Right lobe of liver (tissue), 6 donors: ENCODE data around the gene ARHGAP27. TPM values are rescaled to one million over a fixed set of nuclear protein-coding genes. Genes with fewer than 3 reads are reported as not detected.

Source experiments
- ATAC-seq, 4 donors: fragments of 200-7000 bp; cut with Tn5 transposase; one replicate each; pipeline ENCODE4 v1.9.1; 2020; ENCODE audit warnings: mild to moderate bottlenecking in 4 of 4, moderate library complexity in 4 of 4
- DNase-seq, 3 donors: peaks; one replicate each; pipeline ENCODE4 v3.0.0-alpha.2; 2020
- H3K27ac ChIP-seq, 3 donors: fragments of 200-600 bp; one replicate each; pipeline ENCODE4 v1.8.0; 2022
- H3K27me3 ChIP-seq, 2 donors: fragments of 200-600 bp; one replicate each; pipeline ENCODE4 v1.8.0; 2022
- H3K36me3 ChIP-seq, 4 donors: fragments of 200-600 bp; sonication (generic) in 1 of 4; one replicate each; pipeline versions ENCODE4 v1.5.1 to v1.8.0; 2017 to 2022; ENCODE audit warnings: control low read depth in 1 of 4
- H3K4me1 ChIP-seq, 4 donors: fragments of 200-600 bp; sonication (generic) in 1 of 4; one replicate each; pipeline versions ENCODE4 v1.5.1 to v1.8.0; 2017 to 2022; ENCODE audit warnings: control low read depth in 1 of 4
- H3K4me3 ChIP-seq, 3 donors: fragments of 200-600 bp; one replicate each; pipeline ENCODE4 v1.8.0; 2022
- H3K9me3 ChIP-seq, 4 donors: fragments of 200-600 bp; sonication (generic) in 1 of 4; one replicate each; pipeline versions ENCODE4 v1.5.1 to v1.8.0; 2017 to 2022; ENCODE audit warnings: control low read depth in 1 of 4
- CTCF ChIP-seq, 4 donors: fragments of 200-600 bp in 3 of 4; fragments of 450-650 bp in 1 of 4; IDR thresholded peaks; one replicate each; pipeline versions ENCODE4 v1.5.1 to v1.8.0; 2016 to 2022; ENCODE audit warnings: antibody characterized with exemption in 4 of 4, mild to moderate bottlenecking in 2 of 4
- POLR2A ChIP-seq: fragments of 450-650 bp; IDR thresholded peaks from one replicate; pipeline ENCODE4 v1.6.1; 2017; ENCODE audit warnings: antibody characterized with exemption, mild to moderate bottlenecking
- WGBS: methylation state at CpG from one replicate; pipeline ENCODE4 v1.1.6; 2018; ENCODE audit warnings: low coverage, low lambda C conversion rate; ENCODE audit not compliant: insufficient coverage; ENCODE audit errors: missing lambda C conversion rate; 5-methylcytosine and 5-hydroxymethylcytosine counted together
- intact Hi-C, 2 donors: fragments of 100-400 bp; cut with DNase I; formaldehyde crosslinking; loops; one replicate each; pipeline versions ENCODE4 v1.11.2 to v1.14.1; 2022
- total RNA-seq, 6 experiments: library from RNA; depleted of rRNA in 2 of 6; stranded (reverse); fragments of >200 nt in 2 of 6; fragmentation: NEBNext Ultra II Directional in 3 of 6; extraction: Animal tissue kit (Norgen Biotek cat#: 25700) in 3 of 6; gene quantifications; one replicate each; pipeline versions ENCODE4 v1.1.0 to v1.2.4, GENCODE V29; 2016 to 2023
- donor health status: DM: no; HTN: yes; CAD: no.
- donor health status: DM: no; HTN: no; CAD: no.
- donor health status: DM: no; HTN: no; CAD: no.
- donor health status: DM: no; HTN: yes; CAD: no.
- donor health status: DM: no; HTN: yes; CAD: no.

Gene ARHGAP27
- total RNA-seq, 6 experiments from 2014 or later, result 4.9 to 9.3 (median 6.8) TPM

- H3K36me3 ChIP-seq, result peaks cover 0 to 10% (median 0%) of the 10 kb centered on the region in 4 donors
- peaks cover 0 to 6% of the 10 kb centered on the region in 2 donors for H3K27me3 ChIP-seq
- intact Hi-C loops, result no loop called here
- ATAC-seq (no peak), DNase-seq (peak in 1 of 3 donors; percentile 41)
- no peaks in the 10 kb centered on the region for H3K9me3 ChIP-seq
- H3K4me3 ChIP-seq, result no peak overlapping the region
- 100% methylated on average over 4 of the region's 10 CpGs for WGBS
- peaks cover 0 to 11% (median 2%) of the 10 kb centered on the region in 4 donors for H3K4me1 ChIP-seq
- H3K27ac ChIP-seq, result no peak overlapping the region
- TF ChIP-seq POLR2A, result no peak
- no peak for TF ChIP-seq CTCF (IDR thresholded peaks at IDR 0.05)
These were observed 3.5 kb upstream of the ARHGAP27 start for GRCh38 chr17:45436161-45436560.

DNA sequence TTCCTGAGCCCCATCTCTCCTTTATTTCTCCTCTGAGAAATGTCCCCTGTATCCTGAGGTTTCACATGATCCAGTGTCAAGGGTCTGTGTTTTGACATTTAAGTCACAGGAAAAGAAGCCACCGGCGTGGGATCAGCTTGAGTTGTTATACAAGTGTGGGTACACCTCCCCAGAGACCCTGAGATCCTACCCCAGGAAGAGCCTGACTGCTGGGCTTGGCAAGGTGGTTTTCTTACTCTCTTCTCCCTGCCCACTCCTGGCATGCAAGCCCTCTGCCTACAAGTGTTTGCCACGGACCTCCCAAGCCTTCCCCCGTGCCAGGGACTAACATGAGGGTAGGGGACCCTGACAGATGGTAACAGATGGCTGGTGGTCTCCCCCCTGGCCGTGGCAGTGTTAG is 2.8 kb upstream of the ARHGAP27 start:
- no peak for ATAC-seq
- intact Hi-C loops, result no loop called here

DNA sequence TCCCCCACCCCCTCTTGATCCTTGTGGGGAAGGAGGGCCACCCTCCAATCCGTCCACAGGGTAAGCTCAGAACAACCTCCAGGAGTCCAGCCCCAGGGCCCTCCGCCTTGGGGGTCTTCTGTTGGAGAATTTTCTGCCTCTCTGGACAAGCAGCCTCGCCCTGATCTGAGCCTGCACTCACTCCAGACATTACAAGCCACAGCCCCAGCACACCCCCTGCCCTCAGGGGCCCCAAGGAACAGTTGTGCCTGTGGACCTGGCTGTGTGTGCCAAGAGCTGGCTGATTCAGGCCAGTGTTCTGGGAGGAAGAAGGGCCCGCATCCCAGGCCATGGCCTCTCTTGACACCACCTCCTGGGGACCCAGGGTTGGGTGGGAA is 477 bp upstream of the ARHGAP27 start:
- 60% methylated on average over 1 of the region's 4 CpGs for WGBS
- Histone ChIP-seq H3K4me3 (no peak overlapping the region), H3K27me3 (peaks cover 0 to 19% of the 10 kb centered on the region in 2 donors), H3K36me3 (peaks cover 0 to 10% (median 0%) of the 10 kb centered on the region in 4 donors), H3K27ac (no peak overlapping the region), H3K4me1 (peaks cover 0 to 22% (median 5%) of the 10 kb centered on the region in 4 donors), H3K9me3 (no peaks in the 10 kb centered on the region)
- DNase-seq (peak in 1 of 3 donors; percentile 46), ATAC-seq (no peak)
- TF ChIP-seq CTCF (IDR thresholded peaks at IDR 0.05) (no peak), POLR2A (no peak)
- intact Hi-C loops, result no loop called here

More for the DNA sequence above, 2.8 kb upstream of the ARHGAP27 start:
- Histone ChIP-seq H3K27me3 (peaks cover 0 to 12% of the 10 kb centered on the region in 2 donors), H3K36me3 (peaks cover 0 to 10% (median 0%) of the 10 kb centered on the region in 4 donors), H3K27ac (no peak overlapping the region), H3K4me1 (peaks cover 0 to 16% (median 5%) of the 10 kb centered on the region in 4 donors), H3K4me3 (no peak overlapping the region), H3K9me3 (no peaks in the 10 kb centered on the region)
- peak in 1 of 3 donors; percentile 38 for DNase-seq
- TF ChIP-seq POLR2A (no peak), CTCF (IDR thresholded peaks at IDR 0.05) (no peak)
- 40% methylated on average over 1 of the region's 5 CpGs for WGBS

- peaks cover 0 to under 1% (median 0%) of the 10 kb centered on the region in 4 donors for H3K36me3 ChIP-seq
- H3K4me1 ChIP-seq, result peaks cover 0 to 25% (median 5%) of the 10 kb centered on the region in 4 donors
- intact Hi-C loops, result no loop called here
- H3K9me3 ChIP-seq, result no peaks in the 10 kb centered on the region
- H3K27ac ChIP-seq, result peak overlapping the region in 2 of 3 donors; percentile 9 to 60
- ATAC-seq (peak; percentile 55 to 62 (median 60)), DNase-seq (peak; percentile 75 to 86 (median 81))
- H3K27me3 ChIP-seq, result peaks cover 0 to 19% of the 10 kb centered on the region in 2 donors
- WGBS, result 2% methylated on average over 25 of the region's 64 CpGs
- peak overlapping the region; percentile 41 to 51 (median 46) for H3K4me3 ChIP-seq
- TF ChIP-seq CTCF (IDR thresholded peaks at IDR 0.05) (no peak), POLR2A (peak; percentile 21)
These were observed 902 bp downstream of the ARHGAP27 start for GRCh38 chr17:45431531-45432404.
